AG08395 (cell line): Measurements from ENCODE around the gene RBM10.

Experiments used
- DNase-seq: peaks from one replicate; pipeline ENCODE4 v3.0.0; 2012; ENCODE audit warnings: mixed read lengths, low spot score

Gene RBM10

DNA sequence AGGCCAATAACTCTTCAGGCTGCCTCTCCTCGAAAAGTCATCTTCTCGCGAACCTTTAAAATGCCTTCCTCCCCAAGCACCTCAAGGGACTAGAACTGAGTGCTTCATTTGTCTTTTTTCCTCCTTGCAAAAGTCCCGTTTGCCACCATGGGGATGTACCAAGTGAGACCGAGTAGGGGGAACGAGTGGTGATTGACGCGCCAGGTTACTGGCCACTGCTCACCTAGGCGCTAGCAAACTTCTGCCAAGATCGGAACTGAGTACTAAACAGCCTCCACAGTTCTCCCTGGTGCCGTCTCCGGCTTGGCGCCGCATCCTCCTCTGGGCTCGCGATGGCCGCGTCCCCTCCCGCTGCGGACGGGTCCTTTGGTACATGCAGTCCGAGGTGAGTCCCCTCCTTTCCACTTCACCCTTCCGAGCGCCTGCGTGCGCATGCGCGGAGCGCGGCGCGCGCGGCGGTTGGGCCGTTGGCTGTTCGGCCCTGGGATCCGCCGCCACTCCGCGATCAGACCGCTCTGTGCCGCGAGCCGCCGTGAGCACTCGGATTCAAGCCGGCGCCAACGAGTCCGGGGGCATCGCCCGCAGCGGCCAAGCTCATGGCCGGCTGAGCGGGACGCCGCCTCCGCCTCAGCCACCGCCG lies 73.4 kb downstream of the RBM10 start, which contains the start of gene CDK16:
TSS of gene CDK16 (plus strand) at position 402 of the 640 bp plus-strand sequence. CDS start 4,877 bp downstream, outside the sequence.
- DNase-seq: peak; percentile 95

GRCh38 chrX:47218920-47219815 lies 74.1 kb downstream of the RBM10 start:
- DNase-seq: peak; percentile 31

GRCh38 chrX:47221756-47222155 lies 76.7 kb downstream of the RBM10 start:
- no peak for DNase-seq

DNA sequence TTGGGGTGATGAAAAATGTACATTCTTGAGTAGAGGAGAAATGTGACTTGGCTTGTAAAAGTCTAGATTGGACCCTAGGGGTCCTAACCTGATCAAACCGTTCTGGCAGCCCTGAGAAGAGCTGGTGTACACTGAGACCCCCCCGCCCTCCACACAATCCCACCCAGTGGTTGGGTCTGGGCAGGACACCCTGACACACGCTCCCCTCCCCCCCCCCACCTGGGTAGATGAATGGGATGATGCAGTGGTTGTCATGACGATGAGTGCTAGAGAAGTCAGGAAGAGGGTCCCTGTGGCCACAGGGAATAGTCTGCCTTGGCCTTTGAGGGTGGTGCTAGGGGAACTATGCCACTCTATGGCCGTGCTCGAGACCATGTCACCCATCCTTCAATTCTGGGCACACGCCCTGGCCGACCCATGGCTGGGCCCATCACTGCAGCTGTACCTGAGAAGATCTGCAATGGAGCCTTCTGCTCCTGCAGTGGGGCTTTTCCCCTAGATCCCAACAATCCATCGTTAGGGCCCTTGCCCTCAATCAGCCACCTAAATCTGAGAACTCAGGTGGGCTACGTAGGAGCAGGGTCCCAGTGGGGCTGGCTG lies 77.8 kb downstream of the RBM10 start:
- DNase-seq: no peak

DNA sequence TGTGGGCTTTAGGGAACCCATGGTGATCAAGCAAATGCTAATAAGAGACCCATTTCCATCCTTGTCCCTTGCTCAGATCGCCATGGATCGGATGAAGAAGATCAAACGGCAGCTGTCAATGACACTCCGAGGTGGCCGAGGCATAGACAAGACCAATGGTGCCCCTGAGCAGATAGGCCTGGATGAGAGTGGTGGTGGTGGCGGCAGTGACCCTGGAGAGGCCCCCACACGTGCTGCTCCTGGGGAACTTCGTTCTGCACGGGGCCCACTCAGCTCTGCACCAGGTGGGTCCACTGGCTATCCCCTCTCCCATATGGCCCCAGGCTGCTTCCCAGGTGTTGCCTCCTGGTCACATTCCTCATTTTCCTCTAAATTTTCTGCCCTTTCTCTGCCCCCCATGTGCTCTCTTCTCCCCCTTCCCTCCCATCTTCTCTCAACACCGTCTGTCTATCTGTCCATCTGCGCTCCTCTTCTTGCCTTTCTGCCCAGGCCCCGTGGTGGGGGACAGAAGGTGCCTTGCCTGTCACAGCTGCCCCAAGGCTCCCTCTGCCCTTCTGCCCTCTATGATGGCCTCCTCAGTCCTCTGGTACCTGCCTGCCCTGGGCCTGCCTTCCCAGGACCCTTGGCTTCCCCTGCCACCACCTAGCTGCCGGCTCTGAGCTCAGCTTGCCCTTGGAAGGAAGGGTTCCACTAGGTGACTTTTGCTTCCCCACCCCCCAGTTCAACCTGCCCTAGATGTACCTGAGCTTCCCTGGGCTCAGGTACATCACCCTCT lies 78.6 kb downstream of the RBM10 start:
- DNase-seq: no peak

GRCh38 chrX:47224266-47224895 lies 79.4 kb downstream of the RBM10 start:
- DNase-seq: no peak

DNA sequence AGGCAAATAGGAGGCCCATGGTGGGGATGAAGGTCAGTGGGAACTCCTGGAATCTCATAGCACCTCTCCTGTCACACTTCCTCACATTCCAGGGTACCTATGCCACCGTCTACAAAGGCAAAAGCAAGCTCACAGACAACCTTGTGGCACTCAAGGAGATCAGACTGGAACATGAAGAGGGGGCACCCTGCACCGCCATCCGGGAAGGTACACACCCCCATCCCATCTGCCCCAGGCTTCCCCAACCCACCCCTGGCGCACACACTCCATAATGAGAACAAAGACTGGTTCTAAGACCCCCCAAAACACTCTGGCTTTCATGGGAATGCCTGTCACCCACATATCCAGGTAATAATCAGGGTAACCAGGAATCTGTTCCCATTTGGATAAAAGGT lies 79.9 kb downstream of the RBM10 start:
- DNase-seq: no peak

DNA sequence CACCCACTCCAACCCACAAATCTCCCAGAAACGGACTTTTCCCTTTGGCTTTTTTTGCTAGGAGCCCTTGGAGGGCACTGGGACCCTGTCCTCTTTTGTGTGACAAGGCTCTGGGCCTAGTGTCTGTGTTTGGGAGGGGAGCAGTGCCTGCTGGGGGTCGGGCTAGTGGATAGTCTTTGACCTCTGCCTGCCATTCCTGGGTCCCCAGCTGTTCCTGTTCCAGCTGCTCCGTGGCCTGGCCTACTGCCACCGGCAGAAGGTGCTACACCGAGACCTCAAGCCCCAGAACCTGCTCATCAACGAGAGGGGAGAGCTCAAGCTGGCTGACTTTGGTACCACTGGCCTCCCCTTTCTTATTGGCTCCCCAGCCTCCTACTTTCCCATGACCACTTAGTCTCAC lies 81.0 kb downstream of the RBM10 start:
- no peak for DNase-seq

GRCh38 chrX:47226531-47227333 lies 81.7 kb downstream of the RBM10 start:
- DNase-seq: no peak

- no peak for DNase-seq
Observed at GRCh38 chrX:47227334-47227583, 82.2 kb downstream of the RBM10 start.

GRCh38 chrX:47228550-47229270 lies 83.7 kb downstream of the RBM10 start:
- no peak for DNase-seq

DNA sequence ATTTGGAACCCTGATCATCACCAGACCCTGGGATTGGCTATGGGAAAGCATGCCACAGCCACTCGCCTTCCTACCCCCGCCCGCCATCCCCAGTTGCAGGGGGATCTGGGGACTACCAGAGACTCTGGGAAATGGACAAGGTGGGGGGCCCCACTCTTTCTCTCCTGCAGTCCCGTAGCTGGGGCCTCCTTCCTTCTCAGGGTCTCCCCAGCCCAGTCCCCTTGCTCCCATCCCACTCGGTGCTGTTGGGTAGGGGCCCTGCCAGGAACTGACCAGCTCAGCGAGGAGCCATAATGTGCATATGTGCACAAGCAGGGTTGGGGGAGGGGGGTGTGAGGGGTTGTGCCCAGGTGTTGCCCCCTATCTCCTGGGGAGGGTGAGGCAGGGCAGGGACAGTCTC lies 84.4 kb downstream of the RBM10 start:
- DNase-seq: no peak

GRCh38 chrX:47230136-47230868 lies 85.3 kb downstream of the RBM10 start:
- no peak for DNase-seq

DNA sequence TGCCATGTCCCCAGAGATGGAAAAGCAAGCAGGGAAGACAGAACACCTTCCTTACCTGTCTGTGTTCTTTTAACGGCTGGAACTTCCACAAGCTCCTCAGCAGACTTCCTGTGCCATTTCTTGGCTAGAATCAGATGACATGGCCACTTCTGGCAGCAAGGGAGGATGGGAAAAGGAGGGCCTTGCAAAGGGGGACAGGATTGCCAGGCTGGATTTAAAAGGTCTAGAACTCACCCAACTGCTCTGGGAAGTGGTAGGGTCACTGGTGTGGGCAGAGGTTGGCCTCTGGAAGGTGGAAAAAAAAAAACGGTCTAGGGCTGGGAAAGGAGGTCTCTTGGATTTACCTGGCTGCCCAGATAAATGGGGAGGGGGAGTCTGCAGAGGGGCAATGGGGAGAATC lies 86.1 kb downstream of the RBM10 start:
- no peak for DNase-seq

GRCh38 chrX:47232197-47232802 lies 87.3 kb downstream of the RBM10 start:
- DNase-seq: no peak

GRCh38 chrX:47232803-47233332 lies 87.8 kb downstream of the RBM10 start, which contains the start of gene USP11:
USP11 (plus strand) TSS chrX:47233009; CDS start chrX:47233044, 35 bp downstream.
- peak; percentile 30 for DNase-seq

GRCh38 chrX:47233333-47234113 lies 88.5 kb downstream of the RBM10 start:
- DNase-seq: peak; percentile 89

DNA sequence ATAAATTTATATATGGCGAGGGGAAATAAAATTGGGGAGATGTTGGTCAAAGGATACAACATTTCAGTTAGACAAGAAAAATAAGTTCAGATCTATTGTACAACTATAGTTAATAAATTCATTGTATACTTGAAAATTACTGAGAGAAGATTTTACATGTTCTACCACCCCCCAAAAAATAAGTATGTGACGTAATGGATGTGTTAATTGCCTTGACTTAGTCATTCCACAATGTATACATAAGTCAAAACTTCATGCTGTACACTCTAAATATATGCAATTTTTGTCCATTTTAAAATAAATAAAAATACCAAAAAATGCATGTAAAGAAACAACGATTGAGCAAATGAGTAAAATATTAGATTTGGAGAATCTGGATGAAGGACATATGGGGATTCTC lies 89.6 kb downstream of the RBM10 start:
- no peak for DNase-seq
